GM21576 (cell line): Measurements from ENCODE around the gene SRXN1.

Experiments used
- ATAC-seq: cut with Tn5 transposase; IDR thresholded peaks from one replicate; pipeline ENCODE4 v1.9.1; 2021; ENCODE audit warnings: mild to moderate bottlenecking, moderate library complexity; ENCODE audit not compliant: unreplicated experiment

SRXN1 gene

GRCh38 chr20:637559-637958 lies 15.4 kb downstream of the SRXN1 start:
- no peak for ATAC-seq

GRCh38 chr20:635893-636338 lies 17.1 kb downstream of the SRXN1 start:
- no peak for ATAC-seq

DNA sequence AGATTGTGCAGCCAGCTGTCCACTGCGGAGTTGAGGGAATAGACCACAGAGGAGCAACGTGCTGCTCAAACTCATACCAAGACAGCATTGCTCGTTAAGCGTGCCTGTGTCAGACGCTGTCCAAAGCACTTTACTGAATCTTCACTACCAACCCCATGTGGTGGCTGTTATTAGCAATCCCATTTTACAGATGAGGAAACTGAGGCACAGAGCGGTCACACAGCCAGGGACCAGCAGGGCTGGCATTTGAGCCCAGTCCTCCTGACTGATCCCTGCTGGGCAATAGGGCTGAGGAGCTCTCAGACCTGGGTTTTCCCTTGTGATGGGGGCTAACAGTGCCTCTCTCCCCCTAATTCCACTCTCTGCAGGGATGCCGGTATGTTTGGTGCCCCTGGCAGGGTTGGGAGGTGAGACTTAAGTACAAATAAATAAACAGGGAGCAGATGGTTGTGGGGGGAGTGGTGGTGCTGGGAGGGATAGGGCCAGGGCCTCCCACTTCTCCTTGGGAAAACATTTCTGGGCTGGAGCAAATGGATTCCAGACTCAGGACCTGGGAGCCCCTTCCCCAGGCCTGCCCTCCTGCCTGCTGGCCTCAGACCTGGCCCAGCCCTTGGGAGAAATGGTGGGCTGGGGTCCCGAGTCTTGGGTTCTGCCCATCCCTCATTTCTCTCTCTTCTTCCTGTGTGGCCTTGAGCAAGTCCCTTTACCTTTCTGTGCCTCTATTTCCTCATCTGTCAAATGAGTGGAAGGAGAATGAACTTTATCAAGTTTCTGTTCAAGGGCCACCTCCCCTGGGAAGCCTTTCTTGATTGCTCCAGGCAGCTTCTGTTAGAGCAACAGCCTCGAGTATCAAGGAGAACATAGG lies 17.7 kb downstream of the SRXN1 start:
- ATAC-seq, result no peak

DNA sequence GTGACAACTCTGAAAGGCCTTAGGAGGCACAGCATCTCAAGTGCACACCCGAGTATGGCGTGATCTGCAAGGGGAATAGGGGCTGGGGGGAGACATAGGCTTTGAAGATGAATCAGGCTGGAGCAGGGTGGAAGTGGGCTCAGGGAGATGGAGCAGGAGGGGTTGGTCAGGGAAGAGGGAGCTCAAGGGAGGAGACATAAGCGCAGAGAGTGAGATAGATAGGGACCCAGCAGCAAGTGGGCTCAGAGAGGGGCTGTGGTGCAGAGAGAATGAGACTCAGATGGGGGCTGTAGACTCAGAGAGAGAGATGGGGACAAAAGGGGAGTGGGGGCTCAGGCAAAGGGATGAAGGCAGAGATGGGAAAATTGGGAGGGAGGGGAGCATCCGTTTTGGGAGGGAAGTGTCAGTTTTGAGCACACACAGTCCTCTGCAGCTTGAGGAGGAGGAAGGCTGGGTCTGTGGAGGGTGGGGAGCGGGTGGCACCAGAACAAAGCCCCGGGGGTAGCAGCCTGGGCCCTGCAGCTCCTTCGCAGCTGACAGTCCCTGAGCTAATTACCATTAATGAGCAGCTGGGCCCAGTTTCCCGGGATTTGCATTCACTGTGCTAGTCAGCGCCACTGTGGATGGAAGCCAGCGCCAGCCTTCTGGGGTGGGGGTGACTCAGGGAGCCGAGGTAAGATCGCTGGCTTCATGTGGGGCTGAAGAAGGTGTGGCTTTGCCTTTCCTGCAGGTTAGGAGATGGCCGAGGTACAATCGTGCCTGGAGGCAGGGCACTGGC lies 18.7 kb downstream of the SRXN1 start:
- ATAC-seq, result no peak

DNA sequence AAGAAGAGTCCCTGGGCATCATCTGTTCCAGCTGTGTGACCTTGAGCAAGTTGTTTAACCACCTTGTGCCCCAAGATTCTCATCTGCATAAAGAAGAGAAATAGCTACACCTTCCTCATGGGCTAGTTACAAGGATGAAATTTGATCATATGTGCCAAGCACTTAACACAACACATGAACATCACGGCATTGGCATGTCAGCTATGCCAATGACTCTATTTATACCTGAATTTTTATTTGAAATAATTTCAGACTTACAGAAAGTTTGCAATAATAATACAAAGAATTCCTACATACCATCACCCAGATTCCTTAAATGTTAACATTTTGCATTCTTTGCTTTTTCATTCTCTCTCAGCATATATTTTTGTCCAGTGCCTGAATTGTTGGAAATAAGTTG lies 21.9 kb downstream of the SRXN1 start:
- no peak for ATAC-seq

GRCh38 chr20:626579-626978 lies 26.4 kb downstream of the SRXN1 start:
- no peak for ATAC-seq

GRCh38 chr20:625360-625932 lies 27.6 kb downstream of the SRXN1 start:
- ATAC-seq, result no peak

- no peak for ATAC-seq
Observed at GRCh38 chr20:623704-624103, 29.3 kb downstream of the SRXN1 start.

- no peak for ATAC-seq
Observed at GRCh38 chr20:623021-623420, 30.0 kb downstream of the SRXN1 start.

DNA sequence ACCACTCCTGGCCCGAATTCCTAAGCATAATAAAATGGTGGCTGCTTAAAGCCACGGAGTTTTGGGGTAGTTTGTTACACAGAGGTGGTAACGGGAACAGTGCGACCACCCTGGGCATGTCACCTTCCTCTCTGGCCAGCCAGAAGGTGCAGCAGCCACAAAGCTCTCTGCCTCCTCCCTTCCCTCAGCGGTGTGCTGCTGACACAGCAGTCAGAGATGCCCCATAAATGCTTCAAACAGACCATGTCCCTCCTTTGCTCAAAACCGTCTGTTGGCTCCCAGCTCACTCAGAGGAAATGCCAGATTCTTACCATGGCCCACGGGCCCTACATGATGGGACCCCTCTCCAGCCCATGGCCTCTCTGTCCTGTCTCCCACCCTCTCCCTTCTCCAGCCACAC lies 30.8 kb downstream of the SRXN1 start:
- ATAC-seq, result no peak

DNA sequence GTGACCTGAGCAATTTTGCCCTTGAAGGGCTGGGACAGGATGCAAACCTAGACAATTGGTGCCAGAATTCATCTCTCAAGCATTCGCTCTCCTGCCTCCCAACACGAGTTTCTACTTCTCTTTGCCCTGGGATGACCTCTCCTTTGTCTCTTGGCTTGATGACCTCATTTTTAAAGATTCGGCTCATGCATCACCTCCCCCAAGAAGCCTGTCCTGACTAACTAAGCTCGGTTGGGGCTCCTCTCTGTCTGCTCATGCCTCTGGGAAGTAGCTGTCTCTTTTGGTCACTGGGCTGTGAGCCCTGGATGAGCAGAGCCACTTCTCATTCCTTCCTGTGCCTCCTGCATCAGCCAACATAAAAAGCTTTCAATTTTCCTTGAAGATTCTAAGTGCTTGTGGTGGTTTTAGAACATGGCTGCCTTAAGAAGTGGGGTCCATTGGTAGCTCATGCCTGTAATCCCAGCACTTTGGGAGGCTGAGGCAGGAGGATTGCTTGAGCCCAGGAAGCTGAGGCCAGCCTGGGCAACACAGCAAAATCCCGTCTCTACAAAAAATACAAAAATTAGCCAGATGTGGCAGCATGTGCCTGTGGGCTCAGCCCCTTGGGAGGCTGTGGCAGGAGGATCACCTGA lies 31.8 kb downstream of the SRXN1 start:
- ATAC-seq, result no peak

DNA sequence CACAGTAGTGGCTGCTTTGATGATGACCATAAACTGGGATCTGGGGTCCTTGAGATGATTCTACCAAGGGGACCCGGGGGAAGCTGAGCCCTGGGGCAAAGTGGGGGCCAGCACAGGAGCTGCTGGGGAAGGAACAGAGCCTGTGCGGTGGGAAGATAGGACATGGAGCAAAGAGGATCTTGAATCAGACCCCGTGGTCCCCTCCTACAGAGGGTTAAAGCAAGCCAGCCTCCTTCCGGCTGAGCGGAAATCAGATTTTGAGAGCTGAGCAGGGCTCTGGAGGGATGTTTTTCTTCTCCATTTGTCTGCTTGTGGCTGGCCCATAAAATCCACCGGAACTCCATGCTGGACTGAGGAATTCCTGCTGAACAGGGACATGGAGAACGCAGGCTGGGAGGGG lies 32.8 kb downstream of the SRXN1 start:
- ATAC-seq, result no peak

DNA sequence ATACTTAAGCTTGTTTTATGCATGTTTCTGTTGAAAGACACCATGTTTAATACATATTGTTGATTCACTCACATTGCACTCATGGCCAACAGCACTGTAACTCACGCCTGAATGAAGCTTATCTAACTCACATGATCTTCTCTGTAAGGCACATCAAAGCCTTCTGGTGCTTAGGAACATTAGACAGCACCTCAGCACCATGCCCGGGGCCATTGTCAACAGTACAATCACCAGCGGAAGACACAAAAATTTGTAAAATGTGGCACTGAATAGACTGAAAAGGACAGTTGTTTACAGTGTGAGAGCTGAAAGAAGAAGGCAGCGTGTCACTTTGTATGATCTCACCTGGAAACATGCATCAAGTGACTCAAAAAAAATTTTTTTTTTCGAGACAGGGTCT lies 34.0 kb downstream of the SRXN1 start:
- ATAC-seq, result no peak

- ATAC-seq, result no peak
Observed at GRCh38 chr20:617934-618690, 34.9 kb downstream of the SRXN1 start.

GRCh38 chr20:615514-615913 lies 37.5 kb downstream of the SRXN1 start:
- ATAC-seq, result no peak

GRCh38 chr20:611843-612185 lies 41.2 kb downstream of the SRXN1 start:
- ATAC-seq, result no peak

- ATAC-seq, result no peak
Observed at GRCh38 chr20:611047-611842, 41.8 kb downstream of the SRXN1 start.

GRCh38 chr20:610130-611046 lies 42.6 kb downstream of the SRXN1 start, which contains the start of gene TCF15:
Gene TCF15 (minus strand): TSS chr20:610309. CDS start chr20:610237, 72 bp downstream.
- ATAC-seq, result no peak
